Stimulated activated CD4-positive, alpha-beta T cell treated with anti-CD3 and anti-CD28 coated beads, TNF-alpha, amount 100 ng/mL, for 1 hour (primary cell): ENCODE measurements around the gene BHLHE40.

Experiments used
- DNase-seq, 3 donors: peaks; one replicate each; pipeline ENCODE4 v3.0.0-alpha.2; 2020; ENCODE audit warnings: low read depth in 3 of 3, low spot score in 1 of 3

The BHLHE40 gene

DNA sequence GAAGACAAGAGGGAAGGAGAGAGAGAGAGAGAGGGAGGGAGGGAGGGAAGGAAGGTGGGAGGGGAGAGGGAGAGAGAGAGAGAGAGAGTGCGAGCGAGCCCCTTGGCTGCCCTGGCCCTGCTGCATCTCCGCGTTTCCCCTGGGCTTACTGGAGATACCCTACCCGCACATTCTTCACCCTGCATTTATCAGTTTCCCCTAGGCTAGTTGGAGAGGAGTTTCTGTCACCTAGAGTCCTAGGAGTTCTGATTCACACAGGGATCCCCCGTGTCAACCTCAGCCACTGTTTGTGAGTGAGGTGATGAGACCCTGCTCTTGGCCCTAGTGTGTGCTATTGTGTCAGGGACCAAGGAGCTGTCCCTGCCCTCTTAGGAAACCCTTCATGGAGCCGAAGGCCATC, 18.7 kb downstream of the BHLHE40 start:
- no peak for DNase-seq

- no peak for DNase-seq
Observed at GRCh38 chr3:4999531-5000184, 20.4 kb downstream of the BHLHE40 start.

DNA sequence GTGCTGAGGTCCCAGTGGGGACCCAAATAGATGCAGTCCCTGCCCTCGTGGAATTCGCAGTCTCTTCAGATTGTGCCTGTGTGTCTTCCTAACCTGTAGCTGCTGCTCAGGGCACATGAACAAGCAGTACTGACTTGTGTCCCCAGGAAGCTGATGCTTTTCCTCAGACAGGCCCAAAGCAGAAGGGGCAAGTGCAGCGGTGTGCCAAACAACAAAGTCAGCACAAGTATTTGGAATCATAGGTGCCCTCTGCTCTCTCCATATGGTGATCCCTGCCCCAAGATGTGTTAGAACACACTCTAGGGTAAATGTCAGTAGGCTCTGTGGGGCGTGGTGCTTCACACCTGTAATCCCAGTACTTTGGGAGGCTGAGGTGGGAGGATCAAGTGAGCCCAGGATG, 21.9 kb downstream of the BHLHE40 start:
- no peak for DNase-seq

DNA sequence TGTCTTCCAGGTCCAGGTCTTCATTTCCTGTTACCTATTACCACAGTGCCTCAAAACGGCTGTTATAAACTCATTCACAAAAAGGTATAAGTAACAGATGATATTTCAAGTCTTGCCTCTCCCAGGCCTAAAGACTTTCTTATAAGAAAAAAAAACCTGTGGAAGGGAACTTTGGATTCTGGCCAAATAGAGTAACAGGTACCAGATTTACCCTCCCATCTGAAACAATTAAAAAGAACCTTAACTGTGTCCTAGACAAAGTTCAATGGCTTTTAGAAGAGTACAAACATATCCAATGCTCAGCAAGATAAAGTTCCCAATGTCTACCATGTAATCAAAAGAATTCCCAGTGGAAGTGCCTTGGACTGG, 22.6 kb downstream of the BHLHE40 start:
- no peak for DNase-seq

GRCh38 chr3:5002174-5002870, 23.1 kb downstream of the BHLHE40 start:
- no peak for DNase-seq

DNA sequence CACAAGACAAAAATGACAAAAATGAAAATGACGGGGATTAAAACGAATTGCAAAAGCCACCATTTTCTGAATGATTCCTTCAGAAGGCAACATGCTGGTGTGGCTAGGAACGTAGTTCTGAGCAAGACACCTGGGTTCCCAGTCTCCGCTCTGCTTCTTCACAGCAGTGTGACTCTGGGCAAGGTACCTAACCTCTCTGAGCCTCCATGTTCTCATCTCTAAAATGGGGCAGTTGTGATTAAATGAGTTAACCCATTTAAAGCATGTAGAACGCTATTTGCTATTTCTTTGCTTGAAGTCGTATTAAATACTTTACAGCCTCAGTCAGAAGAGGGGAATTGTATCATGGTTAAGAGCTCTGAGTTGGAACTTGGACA, 23.6 kb downstream of the BHLHE40 start:
- no peak for DNase-seq

GRCh38 chr3:5004319-5005152, 25.3 kb downstream of the BHLHE40 start:
- DNase-seq = no peak

DNA sequence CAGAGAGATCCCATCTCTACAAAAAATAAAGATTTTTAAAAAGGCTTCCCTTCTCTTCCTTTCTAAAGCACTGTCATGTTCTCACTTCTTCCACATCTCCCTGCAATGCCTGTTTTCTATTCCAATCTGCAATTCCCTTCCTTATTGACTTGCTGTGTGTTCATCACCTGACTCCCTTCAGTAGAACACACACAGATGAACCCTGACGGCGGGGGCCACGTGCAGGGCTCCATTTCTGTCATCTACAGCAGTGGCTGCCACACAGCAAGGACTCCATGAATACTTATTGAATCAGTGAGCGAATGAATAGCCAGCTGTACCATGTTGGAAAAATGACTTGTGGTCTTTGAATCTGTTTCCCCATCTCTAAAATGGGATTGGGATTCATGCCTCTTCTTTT, 26.1 kb downstream of the BHLHE40 start:
- DNase-seq = no peak

DNA sequence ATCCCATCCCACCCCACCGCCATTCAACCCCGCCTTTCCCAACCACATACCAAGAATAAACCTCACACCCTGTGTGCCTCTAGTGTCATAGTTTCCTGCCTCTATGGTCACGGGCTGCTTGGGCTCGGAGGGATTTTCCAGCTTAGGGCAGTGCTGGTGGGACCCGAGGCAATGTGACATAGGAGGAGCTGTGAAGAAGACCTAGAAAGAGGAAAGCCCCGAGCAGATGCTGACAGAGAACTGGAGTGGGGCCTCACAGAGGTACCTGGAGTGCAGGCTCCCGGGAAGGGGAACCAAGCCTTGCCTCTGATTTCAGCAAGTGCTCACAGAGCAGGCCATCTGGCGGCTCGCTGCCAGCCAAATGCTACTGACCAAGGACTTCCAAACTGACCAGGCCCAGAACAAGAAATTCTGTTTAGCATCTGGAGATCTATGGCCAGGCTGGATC, 27.5 kb downstream of the BHLHE40 start:
- DNase-seq = peak in 1 of 3 donors; percentile 50

- DNase-seq = no peak
Observed at GRCh38 chr3:5007873-5008272, 28.6 kb downstream of the BHLHE40 start.

- DNase-seq = no peak
Observed at GRCh38 chr3:5009506-5010109, 30.4 kb downstream of the BHLHE40 start.

- no peak for DNase-seq
Observed at GRCh38 chr3:5010140-5010539, 30.9 kb downstream of the BHLHE40 start.

DNA sequence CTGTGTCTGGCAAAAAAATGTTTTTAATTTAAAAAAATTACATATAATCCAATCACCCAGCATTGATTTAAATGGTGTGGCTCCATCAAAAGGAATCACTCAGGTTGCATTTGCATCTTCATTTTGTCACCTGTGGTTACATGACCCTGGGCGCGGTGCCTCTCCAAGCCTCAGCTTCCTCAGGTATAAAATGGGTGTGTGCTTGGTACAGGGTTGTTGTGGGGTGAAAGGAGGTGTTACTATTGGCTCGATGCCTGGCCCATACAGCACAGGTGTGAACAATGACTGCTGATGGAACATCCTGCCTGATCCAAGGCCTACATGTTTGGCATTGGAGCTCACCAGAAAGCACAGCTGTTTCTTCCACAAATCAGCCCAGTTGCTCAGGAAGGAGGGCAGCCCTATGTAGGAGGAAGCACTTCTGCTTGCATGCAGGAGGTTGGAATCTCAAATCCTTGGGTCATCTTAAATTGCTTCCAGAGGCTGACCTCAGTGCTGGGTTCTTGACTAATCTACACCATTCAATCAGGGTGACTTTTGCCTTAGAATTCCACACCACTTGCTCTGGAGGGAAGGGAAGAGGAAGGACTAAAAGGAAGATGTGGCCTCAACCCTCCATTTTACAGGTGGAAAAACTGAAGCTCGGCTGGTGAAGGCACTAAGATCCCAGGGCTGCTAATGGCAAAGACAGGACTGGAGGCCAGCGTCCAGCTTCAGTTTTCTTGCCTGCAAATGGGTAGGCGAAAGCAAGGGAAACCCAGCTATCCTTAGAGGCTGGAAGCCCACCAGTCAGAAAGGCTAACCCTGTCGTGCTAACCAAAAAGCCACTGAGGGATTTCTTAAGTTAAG, 31.7 kb downstream of the BHLHE40 start:
- DNase-seq = no peak

- no peak for DNase-seq
Observed at GRCh38 chr3:5011555-5012256, 32.5 kb downstream of the BHLHE40 start.

- no peak for DNase-seq
Observed at GRCh38 chr3:5012367-5012766, 33.1 kb downstream of the BHLHE40 start.

- no peak for DNase-seq
Observed at GRCh38 chr3:5013021-5013906, 34.0 kb downstream of the BHLHE40 start.

- no peak for DNase-seq
Observed at GRCh38 chr3:5014391-5014790, 35.2 kb downstream of the BHLHE40 start.

DNA sequence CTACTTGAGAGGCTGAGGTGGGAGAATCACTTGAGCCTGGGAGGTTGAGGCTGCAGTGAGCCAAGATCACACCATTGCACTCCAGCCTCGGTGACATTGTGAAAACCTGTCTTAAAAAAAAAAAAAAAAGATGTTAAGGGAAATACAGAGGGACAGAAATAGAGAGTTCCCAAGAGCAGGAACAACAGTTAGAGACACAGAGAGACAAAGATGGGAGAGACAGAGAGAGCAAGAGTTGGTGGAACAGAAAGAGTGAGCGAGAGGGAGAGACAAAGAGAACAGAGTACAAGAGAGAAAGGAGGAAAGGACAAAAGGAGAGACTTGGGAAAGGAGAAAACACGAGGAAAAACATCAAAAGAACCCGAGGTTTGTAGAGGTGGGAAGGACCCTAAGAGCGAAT, 35.8 kb downstream of the BHLHE40 start:
- DNase-seq = no peak
